Karpas-422 (cell line): ENCODE measurements around the gene VAMP8. TPM values are rescaled to one million over a fixed set of nuclear protein-coding genes. Genes with fewer than 3 reads are reported as not detected.
"Not testable (repeated sequence)": the region's sequence is repeated elsewhere in the genome, so short reads cannot be mapped to it uniquely, and the experiment has no call there.

ENCODE experiments used
- DNase-seq: peaks from one replicate; pipeline ENCODE4 v3.0.0-alpha.2; 2015
- H2AFZ ChIP-seq: fragments of 200-600 bp; sonication (generic); 2 replicates; pipeline ENCODE4 v1.6.1; 2014; ENCODE audit warnings: antibody characterized with exemption, low read length, mixed read lengths
- H3K27ac ChIP-seq: fragments of 200-600 bp; sonication (generic); 2 replicates; pipeline ENCODE4 v1.5.1; 2014; ENCODE audit warnings: mild to moderate bottlenecking, low read length, moderate library complexity
- H3K27me3 ChIP-seq: fragments of 200-600 bp; sonication (generic); 2 replicates; pipeline ENCODE4 v1.6.1; 2014; ENCODE audit warnings: low read length, mixed read lengths
- H3K36me3 ChIP-seq: fragments of 200-600 bp; sonication (generic); 2 replicates; pipeline ENCODE4 v1.6.1; 2014; ENCODE audit warnings: low read length, mixed read lengths; ENCODE audit not compliant: insufficient read depth
- H3K4me1 ChIP-seq: fragments of 200-600 bp; sonication (generic); 2 replicates; pipeline ENCODE4 v1.6.1; 2014; ENCODE audit warnings: mild to moderate bottlenecking, low read length, mixed read lengths
- H3K4me2 ChIP-seq: fragments of 200-600 bp; sonication (generic); 2 replicates; pipeline ENCODE4 v1.6.1; 2014; ENCODE audit warnings: low read length, low read depth, mild to moderate bottlenecking; ENCODE audit not compliant: poor library complexity, severe bottlenecking
- H3K4me3 ChIP-seq: fragments of 200-600 bp; sonication (generic); 2 replicates; pipeline ENCODE4 v1.5.1; 2014; ENCODE audit warnings: mild to moderate bottlenecking, antibody characterized with exemption, low read length, mixed read lengths
- H3K79me2 ChIP-seq: fragments of 200-600 bp; sonication (generic); 2 replicates; pipeline ENCODE4 v1.6.1; 2014; ENCODE audit warnings: mild to moderate bottlenecking, low read length, mixed read lengths
- H3K9ac ChIP-seq: fragments of 200-600 bp; sonication (generic); 2 replicates; pipeline ENCODE4 v1.6.0; 2014; ENCODE audit warnings: low read length
- H3K9me2 ChIP-seq: fragments of 200-600 bp; sonication (generic), shearing (Covaris generic); replicated peaks from 2 replicates; pipeline ENCODE4 v1.6.0; 2014; ENCODE audit warnings: mild to moderate bottlenecking, low read length, moderate library complexity; ENCODE audit not compliant: insufficient read depth
- H3K9me3 ChIP-seq: fragments of 300-700, 200-600 bp; sonication (generic); 2 replicates; pipeline ENCODE4 v1.6.1; 2014; ENCODE audit warnings: low read length, mixed read lengths
- H4K20me1 ChIP-seq: fragments of 200-600 bp; sonication (generic); 2 replicates; pipeline ENCODE4 v1.6.1; 2014; ENCODE audit warnings: mild to moderate bottlenecking, antibody characterized with exemption, low read length, low read depth; ENCODE audit not compliant: insufficient read depth
- total RNA-seq: library from RNA; depleted of rRNA; stranded (reverse); fragments of >200 nt; shearing (Covaris generic); gene quantifications from 2 replicates; pipeline ENCODE4 v1.2.3, GENCODE V29; 2014; ENCODE audit warnings: low replicate concordance

Gene VAMP8
- total RNA-seq, 1 experiment from 2014 or later, result 141 TPM

DNA sequence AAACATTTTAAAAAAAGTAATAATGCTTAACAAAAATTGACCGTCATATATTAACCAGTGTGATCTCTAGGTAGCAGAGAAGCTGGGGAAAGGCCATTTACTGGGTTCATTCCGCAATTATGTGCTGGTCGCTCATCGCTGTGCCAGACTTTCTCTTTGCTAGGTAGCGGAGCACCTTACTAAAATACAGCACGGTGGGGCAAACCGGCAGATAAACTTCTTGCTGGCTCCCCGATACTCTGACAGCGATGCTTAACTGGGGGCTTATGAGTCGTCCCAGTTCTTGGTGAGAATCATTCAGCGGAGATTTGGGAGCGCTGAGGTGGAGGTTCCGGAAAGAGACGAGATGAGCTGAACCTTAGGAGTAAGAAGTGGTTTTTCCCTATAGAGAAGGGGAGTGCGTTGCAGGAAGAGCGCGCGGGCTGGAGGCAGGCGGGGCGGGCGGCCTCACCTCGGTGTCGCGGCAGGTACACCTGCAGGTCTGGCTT, 33.9 kb downstream of the VAMP8 start:
- H3K4me3 ChIP-seq, result peak overlapping the region; percentile 81
- H3K79me2 ChIP-seq, result peaks cover 43% of the 10 kb centered on the region
- peak overlapping the region; percentile 90 for H3K4me2 ChIP-seq
- H4K20me1 ChIP-seq, result no peaks in the 10 kb centered on the region
- peak overlapping the region; percentile 58 for H2AFZ ChIP-seq
- peak overlapping the region; percentile 93 for H3K9ac ChIP-seq
- DNase-seq, result no peak
- H3K36me3 ChIP-seq, result peaks cover 13% of the 10 kb centered on the region; the same call in 1 of the 2 replicates
- H3K9me2 ChIP-seq, result no peaks in the 10 kb centered on the region
- H3K4me1 ChIP-seq, result peaks cover 23% of the 10 kb centered on the region
- H3K27me3 ChIP-seq, result no peaks in the 10 kb centered on the region
- H3K27ac ChIP-seq, result peak overlapping the region; percentile 29; the same call in 1 of the 2 replicates
- no peaks in the 10 kb centered on the region for H3K9me3 ChIP-seq

DNA sequence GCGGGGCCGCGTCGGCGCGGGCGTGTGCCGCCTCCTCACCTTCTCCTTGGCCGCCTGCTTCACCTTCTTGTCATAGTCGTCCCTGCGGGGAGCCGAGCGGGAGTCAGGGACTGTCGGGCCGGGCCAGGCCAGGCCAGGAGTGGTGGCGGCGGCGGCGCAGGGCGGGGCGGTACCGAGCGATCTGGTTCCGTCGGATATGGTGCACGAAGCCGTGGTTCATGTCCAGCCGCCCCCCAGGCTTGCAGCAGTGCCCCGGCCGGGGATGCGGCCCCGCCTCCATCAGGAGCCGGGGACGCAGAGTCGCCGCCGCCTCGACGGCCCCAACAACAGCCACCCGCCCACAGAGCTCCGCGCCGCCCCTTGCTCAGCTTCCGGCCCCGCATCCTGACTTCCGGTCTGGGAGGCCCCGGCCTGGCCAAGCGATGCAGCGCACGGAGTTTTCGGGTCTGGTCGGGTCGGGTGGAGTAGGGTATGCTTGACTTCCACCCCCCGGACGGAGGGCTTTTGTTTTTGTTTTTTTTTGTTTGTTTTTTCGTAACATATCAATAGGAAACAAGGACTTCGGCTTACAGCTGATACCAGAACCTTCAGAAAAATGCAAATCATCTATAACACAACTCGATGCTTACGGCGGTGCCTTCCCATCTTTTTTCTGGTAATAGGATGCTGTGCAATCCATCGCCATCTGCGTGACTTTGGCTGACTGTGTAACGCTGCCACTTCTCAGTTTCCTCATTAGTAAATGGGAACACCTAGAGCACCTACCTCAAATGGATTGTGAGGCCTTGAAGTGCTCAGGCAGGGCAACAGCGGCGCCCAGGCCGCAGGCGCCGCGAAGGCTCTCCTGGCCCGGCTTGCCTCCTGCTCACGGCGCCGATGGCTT, 34.6 kb downstream of the VAMP8 start, which contains the start of gene C2orf68:
C2orf68 (minus strand) TSS at position 362 of the 883 bp plus-strand sequence; CDS start at position 280, 82 bp downstream.
- Histone ChIP-seq H2AFZ (peak within 1 kb of the TSS; percentile 58), H3K4me1 (peaks cover 25% of the 10 kb centered on the region), H3K4me2 (peak within 1 kb of the TSS; percentile 90), H3K36me3 (peaks cover 13% of the 10 kb centered on the region; the same call in 1 of the 2 replicates), H3K4me3 (peak within 1 kb of the TSS; percentile 81), H3K9me3 (no peaks in the 10 kb centered on the region), H4K20me1 (peaks cover 3% of the 10 kb centered on the region), H3K79me2 (peaks cover 50% of the 10 kb centered on the region), H3K27ac (peak within 1 kb of the TSS; percentile 82), H3K9ac (peak within 1 kb of the TSS; percentile 93), H3K9me2 (no peaks in the 10 kb centered on the region), H3K27me3 (no peaks in the 10 kb centered on the region)
- DNase-seq, result peak; percentile 99

DNA sequence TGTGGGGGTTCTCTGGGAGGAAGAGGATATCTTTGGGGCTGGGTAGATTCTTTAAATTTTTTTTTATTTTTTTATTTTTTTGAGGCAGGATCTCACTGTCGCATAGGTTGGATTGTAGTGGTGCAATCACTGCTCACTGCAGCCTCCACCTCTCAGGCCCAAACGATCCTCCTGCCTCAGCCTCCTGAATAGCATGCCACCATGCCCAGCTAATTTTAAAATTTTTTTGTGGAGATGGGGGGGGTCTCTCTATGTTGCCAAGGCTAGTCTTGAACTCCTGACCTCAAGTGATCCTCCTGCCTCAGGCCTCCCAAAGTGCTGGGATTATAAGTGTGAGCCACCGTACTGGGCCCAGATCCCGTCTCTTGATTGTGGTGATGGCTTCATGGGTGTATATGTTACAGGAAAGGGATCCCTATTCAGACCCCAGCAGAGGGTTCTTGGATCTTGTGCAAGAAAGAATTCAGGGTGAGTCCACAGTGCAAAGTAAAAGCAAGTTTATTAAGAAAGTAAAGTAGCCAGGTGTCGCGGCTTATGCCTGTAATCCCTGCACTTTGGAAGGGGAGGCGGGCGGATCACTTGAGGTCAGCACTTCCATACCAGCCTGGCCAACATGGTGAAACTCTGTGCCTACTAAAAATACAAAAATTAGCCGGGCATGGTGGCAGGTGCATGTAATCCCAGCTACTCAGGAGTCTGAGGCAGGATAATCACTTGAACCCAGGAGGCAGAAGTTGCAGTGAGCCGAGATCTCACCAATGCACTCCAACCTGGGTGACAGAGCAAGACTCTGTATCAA, 36.5 kb downstream of the VAMP8 start:
- H2AFZ ChIP-seq, result no peak overlapping the region
- H3K4me2 ChIP-seq, result no peak overlapping the region
- H3K36me3 ChIP-seq, result peaks cover 12% of the 10 kb centered on the region
- peaks cover 18% of the 10 kb centered on the region for H4K20me1 ChIP-seq
- no peaks in the 10 kb centered on the region for H3K9me2 ChIP-seq
- H3K27me3 ChIP-seq, result no peaks in the 10 kb centered on the region
- H3K9me3 ChIP-seq, result no peaks in the 10 kb centered on the region
- no peak for DNase-seq
- H3K79me2 ChIP-seq, result peaks cover 62% of the 10 kb centered on the region
- no peak overlapping the region for H3K4me3 ChIP-seq
- no peak overlapping the region for H3K27ac ChIP-seq
- H3K4me1 ChIP-seq, result peaks cover 42% of the 10 kb centered on the region
- H3K9ac ChIP-seq, result no peak overlapping the region

DNA sequence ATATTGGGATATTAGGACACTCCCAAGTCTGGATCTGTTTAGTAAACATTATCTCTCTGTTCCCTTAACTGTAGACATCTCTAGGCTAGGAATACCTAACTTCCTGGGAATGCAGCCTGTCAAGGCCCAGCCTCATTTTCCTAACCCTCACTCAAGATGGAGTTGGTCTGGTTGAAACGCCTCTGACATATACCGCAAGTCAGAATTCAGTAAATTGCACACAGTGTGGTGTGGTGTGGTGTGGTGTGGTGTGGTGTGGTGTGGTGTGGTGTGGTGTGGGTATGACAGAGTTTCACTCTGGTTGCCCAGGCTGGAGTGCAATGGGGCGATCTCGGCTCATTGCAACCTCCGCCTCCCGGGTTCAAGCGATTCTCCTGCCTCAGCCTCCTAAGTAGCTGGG, 37.4 kb downstream of the VAMP8 start:
- peaks cover 19% of the 10 kb centered on the region for H3K36me3 ChIP-seq
- peaks cover 48% of the 10 kb centered on the region for H3K4me1 ChIP-seq
- not testable (repeated sequence) for DNase-seq, H3K4me3 ChIP-seq, H3K27me3 ChIP-seq, H3K27ac ChIP-seq, H3K9me2 ChIP-seq, H3K4me2 ChIP-seq, H2AFZ ChIP-seq, H3K9ac ChIP-seq, H3K9me3 ChIP-seq
- peaks cover 25% of the 10 kb centered on the region for H4K20me1 ChIP-seq
- peaks cover 66% of the 10 kb centered on the region for H3K79me2 ChIP-seq

DNA sequence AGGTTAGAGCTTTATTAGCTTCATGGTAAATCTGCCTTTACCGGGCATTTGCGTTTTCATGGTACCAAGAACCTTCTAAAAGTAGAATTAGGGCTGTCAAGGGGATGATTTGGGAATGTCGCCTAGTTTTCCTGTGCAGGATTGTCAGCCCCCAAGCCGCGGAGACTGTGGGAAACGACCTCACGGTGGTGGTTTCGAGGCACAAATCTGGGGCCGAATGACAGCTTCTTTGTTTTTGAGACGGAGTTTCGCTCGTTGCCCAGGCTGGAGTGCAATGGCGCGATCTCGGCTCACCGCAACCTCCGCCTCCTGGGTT, 38.0 kb downstream of the VAMP8 start:
- no peak for DNase-seq
- H3K4me2 ChIP-seq, result no peak overlapping the region
- H3K4me1 ChIP-seq, result peaks cover 46% of the 10 kb centered on the region
- peak overlapping the region; percentile 93; the same call in 1 of the 2 replicates for H3K4me3 ChIP-seq
- no peak overlapping the region for H2AFZ ChIP-seq
- H3K9me3 ChIP-seq, result no peaks in the 10 kb centered on the region
- H3K9me2 ChIP-seq, result no peaks in the 10 kb centered on the region
- no peak overlapping the region for H3K27ac ChIP-seq
- no peaks in the 10 kb centered on the region for H3K27me3 ChIP-seq
- H3K36me3 ChIP-seq, result peaks cover 21% of the 10 kb centered on the region
- peaks cover 25% of the 10 kb centered on the region for H4K20me1 ChIP-seq
- H3K9ac ChIP-seq, result no peak overlapping the region
- peaks cover 67% of the 10 kb centered on the region for H3K79me2 ChIP-seq

DNA sequence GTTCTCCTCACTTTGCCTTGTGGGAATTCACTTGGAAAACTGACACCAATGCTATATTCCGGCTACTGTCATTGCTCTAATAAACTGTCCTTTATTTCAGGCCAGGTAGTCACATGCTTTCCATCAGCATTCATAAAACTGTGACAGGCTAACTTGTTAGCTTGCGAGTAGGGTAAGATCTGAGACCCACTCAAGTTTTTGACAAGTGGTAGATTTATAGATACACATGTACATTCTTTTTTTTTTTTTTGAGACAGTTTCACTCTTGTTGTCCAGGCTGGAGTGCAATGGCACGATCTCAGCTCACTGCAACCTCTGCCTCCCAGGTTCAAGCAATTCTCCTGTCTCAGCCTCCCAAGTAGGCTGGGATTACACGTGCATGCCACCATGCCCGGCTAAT, 40.3 kb downstream of the VAMP8 start:
- H3K27ac ChIP-seq, H3K9me2 ChIP-seq, H2AFZ ChIP-seq, H3K27me3 ChIP-seq, DNase-seq, H3K9me3 ChIP-seq: not testable (repeated sequence)
- Histone ChIP-seq H3K79me2 (peaks cover 61% of the 10 kb centered on the region), H3K4me2 (peak overlapping the region; percentile 92), H4K20me1 (peaks cover 31% of the 10 kb centered on the region), H3K4me1 (peaks cover 31% of the 10 kb centered on the region), H3K36me3 (peaks cover 38% of the 10 kb centered on the region), H3K9ac (peak overlapping the region; percentile 97), H3K4me3 (peak overlapping the region; percentile 93)

DNA sequence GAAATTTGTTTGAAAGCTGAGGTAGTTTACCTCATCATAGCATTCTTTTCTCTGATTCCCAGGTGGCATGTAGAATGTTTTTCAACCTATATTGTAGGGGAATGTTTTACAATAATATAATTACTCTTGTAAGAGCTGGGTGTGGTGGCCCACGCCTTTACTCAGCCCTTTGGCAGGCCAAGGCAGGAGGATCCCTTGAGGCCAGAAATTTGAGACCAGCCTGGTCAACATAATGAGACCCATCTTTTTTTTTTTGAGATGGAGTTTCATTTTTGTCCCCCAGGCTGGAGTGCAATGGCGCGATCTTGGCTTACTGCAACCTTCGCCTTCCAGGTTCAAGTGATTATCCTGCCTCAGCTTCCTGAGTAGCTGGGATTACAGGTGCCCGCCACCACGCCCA, 42.2 kb downstream of the VAMP8 start:
- Histone ChIP-seq H3K79me2 (peaks cover 64% of the 10 kb centered on the region), H3K9ac (no peak overlapping the region), H3K36me3 (peaks cover 55% of the 10 kb centered on the region), H3K27ac (no peak overlapping the region), H4K20me1 (peaks cover 41% of the 10 kb centered on the region), H3K27me3 (no peaks in the 10 kb centered on the region), H3K4me3 (no peak overlapping the region), H3K4me2 (no peak overlapping the region), H3K9me2 (no peaks in the 10 kb centered on the region), H3K9me3 (no peaks in the 10 kb centered on the region), H2AFZ (no peak overlapping the region), H3K4me1 (peaks cover 28% of the 10 kb centered on the region)
- no peak for DNase-seq

DNA sequence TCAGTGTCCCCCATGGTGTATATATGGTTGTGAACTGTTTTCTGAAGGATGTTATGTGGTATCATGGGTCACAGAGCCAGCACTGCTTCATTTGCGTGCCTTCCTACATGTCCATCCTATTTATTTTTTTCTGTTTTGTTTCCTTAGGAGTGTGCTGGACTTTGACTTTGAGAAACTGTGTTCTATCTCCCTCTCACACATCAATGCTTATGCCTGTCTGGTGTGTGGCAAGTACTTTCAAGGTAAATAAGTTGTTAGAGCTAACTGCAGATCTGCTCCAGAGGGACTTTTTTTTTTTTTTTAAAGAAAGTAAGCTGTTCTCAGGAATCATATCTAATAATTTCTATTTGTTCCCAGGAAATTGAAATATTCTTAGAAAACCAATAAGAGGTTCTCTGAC, 44.0 kb downstream of the VAMP8 start:
- H3K27me3 ChIP-seq, result no peaks in the 10 kb centered on the region
- H3K79me2 ChIP-seq, result peaks cover 60% of the 10 kb centered on the region
- no peaks in the 10 kb centered on the region for H3K9me2 ChIP-seq
- H3K27ac ChIP-seq, result no peak overlapping the region
- H4K20me1 ChIP-seq, result peaks cover 45% of the 10 kb centered on the region
- peaks cover 69% of the 10 kb centered on the region for H3K36me3 ChIP-seq
- no peak overlapping the region for H2AFZ ChIP-seq
- no peak overlapping the region for H3K9ac ChIP-seq
- H3K4me2 ChIP-seq, result no peak overlapping the region
- no peaks in the 10 kb centered on the region for H3K9me3 ChIP-seq
- no peak for DNase-seq
- H3K4me3 ChIP-seq, result no peak overlapping the region
- H3K4me1 ChIP-seq, result peaks cover 26% of the 10 kb centered on the region
